ENCODE results near the gene NDRG2.

Gene NDRG2

DNA sequence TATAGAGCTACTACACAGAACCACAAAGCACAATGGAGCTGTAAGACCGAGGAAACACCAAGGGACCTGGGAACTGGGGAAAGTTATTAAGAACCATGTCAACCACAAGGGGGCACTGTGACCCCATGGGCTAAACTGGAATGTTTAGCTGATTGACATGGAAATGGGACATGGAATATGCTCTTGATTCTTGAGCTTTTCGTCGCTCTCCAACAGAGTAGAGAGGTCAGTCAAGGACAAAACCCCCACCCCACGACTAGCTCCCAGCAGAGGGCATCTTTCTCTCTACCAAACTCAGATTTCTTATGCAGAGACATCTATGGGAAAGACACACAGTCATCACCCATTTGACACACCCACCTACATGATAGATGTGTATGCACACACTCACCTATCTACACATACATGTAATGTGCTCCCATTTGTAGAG is 10.1 kb downstream of the NDRG2 start (continued):
- peak; percentile 69 for TF ChIP-seq ZBTB48 (tag by site-specific recombination; IDR thresholded peaks at IDR 0.05)
- TF ChIP-seq ZNF785 (tag by site-specific recombination; IDR thresholded peaks at IDR 0.05): no peak
- TF ChIP-seq ZNF596 (tag by site-specific recombination; IDR thresholded peaks at IDR 0.05): no peak
- TF ChIP-seq GLI4 (tag by site-specific recombination; IDR thresholded peaks at IDR 0.05): no peak
- no peak for TF ChIP-seq ZNF302 (tag by site-specific recombination; IDR thresholded peaks at IDR 0.05; ENCODE audit: low read depth)
- no peak for TF ChIP-seq KLF1 (tag by site-specific recombination; IDR thresholded peaks at IDR 0.05)
- TF ChIP-seq, protein P1, sequence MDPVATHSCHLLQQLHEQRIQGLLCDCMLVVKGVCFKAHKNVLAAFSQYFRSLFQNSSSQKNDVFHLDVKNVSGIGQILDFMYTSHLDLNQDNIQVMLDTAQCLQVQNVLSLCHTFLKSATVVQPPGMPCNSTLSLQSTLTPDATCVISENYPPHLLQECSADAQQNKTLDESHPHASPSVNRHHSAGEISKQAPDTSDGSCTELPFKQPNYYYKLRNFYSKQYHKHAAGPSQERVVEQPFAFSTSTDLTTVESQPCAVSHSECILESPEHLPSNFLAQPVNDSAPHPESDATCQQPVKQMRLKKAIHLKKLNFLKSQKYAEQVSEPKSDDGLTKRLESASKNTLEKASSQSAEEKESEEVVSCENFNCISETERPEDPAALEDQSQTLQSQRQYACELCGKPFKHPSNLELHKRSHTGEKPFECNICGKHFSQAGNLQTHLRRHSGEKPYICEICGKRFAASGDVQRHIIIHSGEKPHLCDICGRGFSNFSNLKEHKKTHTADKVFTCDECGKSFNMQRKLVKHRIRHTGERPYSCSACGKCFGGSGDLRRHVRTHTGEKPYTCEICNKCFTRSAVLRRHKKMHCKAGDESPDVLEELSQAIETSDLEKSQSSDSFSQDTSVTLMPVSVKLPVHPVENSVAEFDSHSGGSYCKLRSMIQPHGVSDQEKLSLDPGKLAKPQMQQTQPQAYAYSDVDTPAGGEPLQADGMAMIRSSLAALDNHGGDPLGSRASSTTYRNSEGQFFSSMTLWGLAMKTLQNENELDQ (tag by site-specific recombination; IDR thresholded peaks at IDR 0.05; ENCODE audit: low read depth): no peak
- no peak for TF ChIP-seq OVOL3 (tag by site-specific recombination; IDR thresholded peaks at IDR 0.05)
- TF ChIP-seq ZIC2 (tag by site-specific recombination; IDR thresholded peaks at IDR 0.05): no peak
- no peak for TF ChIP-seq ZNF221 (tag by site-specific recombination; IDR thresholded peaks at IDR 0.05; ENCODE audit: borderline replicate concordance)
- no peak for TF ChIP-seq ZFP37 (tag by site-specific recombination; IDR thresholded peaks at IDR 0.05)
- no peak; the same call in 1 of the 2 replicates for TF ChIP-seq ZNF335 (tag by site-specific recombination; conservative IDR thresholded peaks at IDR 0.05)
- TF ChIP-seq ZNF341 (tag by site-specific recombination; IDR thresholded peaks at IDR 0.05; ENCODE audit: low read depth): no peak
- no peak for TF ChIP-seq ZNF610 (tag by site-specific recombination; IDR thresholded peaks at IDR 0.05; ENCODE audit: borderline replicate concordance)
- no peak for TF ChIP-seq ZNF202 (tag by site-specific recombination; IDR thresholded peaks at IDR 0.05; ENCODE audit: borderline replicate concordance)
- TF ChIP-seq ZNF768 (tag by site-specific recombination; IDR thresholded peaks at IDR 0.05): no peak
- TF ChIP-seq, protein P2, sequence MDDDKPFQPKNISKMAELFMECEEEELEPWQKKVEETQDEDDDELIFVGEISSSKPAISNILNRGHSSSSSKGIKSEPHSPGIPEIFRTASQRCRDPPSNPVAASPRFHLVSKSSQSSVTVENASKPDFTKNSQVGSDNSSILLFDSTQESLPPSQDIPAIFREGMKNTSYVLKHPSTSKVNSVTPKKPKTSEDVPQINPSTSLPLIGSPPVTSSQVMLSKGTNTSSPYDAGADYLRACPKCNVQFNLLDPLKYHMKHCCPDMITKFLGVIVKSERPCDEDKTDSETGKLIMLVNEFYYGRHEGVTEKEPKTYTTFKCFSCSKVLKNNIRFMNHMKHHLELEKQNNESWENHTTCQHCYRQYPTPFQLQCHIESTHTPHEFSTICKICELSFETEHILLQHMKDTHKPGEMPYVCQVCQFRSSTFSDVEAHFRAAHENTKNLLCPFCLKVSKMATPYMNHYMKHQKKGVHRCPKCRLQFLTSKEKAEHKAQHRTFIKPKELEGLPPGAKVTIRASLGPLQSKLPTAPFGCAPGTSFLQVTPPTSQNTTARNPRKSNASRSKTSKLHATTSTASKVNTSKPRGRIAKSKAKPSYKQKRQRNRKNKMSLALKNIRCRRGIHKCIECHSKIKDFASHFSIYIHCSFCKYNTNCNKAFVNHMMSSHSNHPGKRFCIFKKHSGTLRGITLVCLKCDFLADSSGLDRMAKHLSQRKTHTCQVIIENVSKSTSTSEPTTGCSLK (tag by site-specific recombination; IDR thresholded peaks at IDR 0.05): no peak
- TF ChIP-seq, protein P3, sequence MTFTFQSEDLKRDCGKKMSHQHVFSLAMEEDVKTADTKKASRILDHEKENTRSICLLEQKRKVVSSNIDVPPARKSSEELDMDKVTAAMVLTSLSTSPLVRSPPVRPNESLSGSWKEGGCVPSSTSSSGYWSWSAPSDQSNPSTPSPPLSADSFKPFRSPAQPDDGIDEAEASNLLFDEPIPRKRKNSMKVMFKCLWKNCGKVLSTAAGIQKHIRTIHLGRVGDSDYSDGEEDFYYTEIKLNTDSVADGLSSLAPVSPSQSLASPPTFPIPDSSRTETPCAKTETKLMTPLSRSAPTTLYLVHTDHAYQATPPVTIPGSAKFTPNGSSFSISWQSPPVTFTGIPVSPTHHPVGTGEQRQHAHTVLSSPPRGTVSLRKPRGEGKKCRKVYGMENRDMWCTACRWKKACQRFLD (tag by site-specific recombination; IDR thresholded peaks at IDR 0.05): no peak
- no peak for TF ChIP-seq ZNF404 (tag by site-specific recombination; IDR thresholded peaks at IDR 0.05)
- TF ChIP-seq ZNF677 (tag by site-specific recombination; IDR thresholded peaks at IDR 0.05): no peak
- TF ChIP-seq ZNF138 (tag by site-specific recombination; IDR thresholded peaks at IDR 0.05; ENCODE audit: borderline replicate concordance): no peak
- no peak for TF ChIP-seq ZNF664 (tag by site-specific recombination; IDR thresholded peaks at IDR 0.05)
- TF ChIP-seq KLF16 (tag by site-specific recombination; IDR thresholded peaks at IDR 0.05): no peak
- TF ChIP-seq, protein P4, sequence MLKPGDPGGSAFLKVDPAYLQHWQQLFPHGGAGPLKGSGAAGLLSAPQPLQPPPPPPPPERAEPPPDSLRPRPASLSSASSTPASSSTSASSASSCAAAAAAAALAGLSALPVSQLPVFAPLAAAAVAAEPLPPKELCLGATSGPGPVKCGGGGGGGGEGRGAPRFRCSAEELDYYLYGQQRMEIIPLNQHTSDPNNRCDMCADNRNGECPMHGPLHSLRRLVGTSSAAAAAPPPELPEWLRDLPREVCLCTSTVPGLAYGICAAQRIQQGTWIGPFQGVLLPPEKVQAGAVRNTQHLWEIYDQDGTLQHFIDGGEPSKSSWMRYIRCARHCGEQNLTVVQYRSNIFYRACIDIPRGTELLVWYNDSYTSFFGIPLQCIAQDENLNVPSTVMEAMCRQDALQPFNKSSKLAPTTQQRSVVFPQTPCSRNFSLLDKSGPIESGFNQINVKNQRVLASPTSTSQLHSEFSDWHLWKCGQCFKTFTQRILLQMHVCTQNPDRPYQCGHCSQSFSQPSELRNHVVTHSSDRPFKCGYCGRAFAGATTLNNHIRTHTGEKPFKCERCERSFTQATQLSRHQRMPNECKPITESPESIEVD (tag by site-specific recombination; IDR thresholded peaks at IDR 0.05): no peak
- TF ChIP-seq, protein P5, sequence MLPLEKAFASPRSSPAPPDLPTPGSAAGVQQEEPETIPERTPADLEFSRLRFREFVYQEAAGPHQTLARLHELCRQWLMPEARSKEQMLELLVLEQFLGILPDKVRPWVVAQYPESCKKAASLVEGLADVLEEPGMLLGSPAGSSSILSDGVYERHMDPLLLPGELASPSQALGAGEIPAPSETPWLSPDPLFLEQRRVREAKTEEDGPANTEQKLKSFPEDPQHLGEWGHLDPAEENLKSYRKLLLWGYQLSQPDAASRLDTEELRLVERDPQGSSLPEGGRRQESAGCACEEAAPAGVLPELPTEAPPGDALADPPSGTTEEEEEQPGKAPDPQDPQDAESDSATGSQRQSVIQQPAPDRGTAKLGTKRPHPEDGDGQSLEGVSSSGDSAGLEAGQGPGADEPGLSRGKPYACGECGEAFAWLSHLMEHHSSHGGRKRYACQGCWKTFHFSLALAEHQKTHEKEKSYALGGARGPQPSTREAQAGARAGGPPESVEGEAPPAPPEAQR (tag by site-specific recombination; IDR thresholded peaks at IDR 0.05): no peak
- no peak for TF ChIP-seq ZNF169 (tag by site-specific recombination; IDR thresholded peaks at IDR 0.05)
- TF ChIP-seq ZXDB (tag by site-specific recombination; IDR thresholded peaks at IDR 0.05): no peak
- TF ChIP-seq TRIM28 (IDR thresholded peaks at IDR 0.05; ENCODE audit: borderline replicate concordance, low read length): no peak
- TF ChIP-seq, protein P6, sequence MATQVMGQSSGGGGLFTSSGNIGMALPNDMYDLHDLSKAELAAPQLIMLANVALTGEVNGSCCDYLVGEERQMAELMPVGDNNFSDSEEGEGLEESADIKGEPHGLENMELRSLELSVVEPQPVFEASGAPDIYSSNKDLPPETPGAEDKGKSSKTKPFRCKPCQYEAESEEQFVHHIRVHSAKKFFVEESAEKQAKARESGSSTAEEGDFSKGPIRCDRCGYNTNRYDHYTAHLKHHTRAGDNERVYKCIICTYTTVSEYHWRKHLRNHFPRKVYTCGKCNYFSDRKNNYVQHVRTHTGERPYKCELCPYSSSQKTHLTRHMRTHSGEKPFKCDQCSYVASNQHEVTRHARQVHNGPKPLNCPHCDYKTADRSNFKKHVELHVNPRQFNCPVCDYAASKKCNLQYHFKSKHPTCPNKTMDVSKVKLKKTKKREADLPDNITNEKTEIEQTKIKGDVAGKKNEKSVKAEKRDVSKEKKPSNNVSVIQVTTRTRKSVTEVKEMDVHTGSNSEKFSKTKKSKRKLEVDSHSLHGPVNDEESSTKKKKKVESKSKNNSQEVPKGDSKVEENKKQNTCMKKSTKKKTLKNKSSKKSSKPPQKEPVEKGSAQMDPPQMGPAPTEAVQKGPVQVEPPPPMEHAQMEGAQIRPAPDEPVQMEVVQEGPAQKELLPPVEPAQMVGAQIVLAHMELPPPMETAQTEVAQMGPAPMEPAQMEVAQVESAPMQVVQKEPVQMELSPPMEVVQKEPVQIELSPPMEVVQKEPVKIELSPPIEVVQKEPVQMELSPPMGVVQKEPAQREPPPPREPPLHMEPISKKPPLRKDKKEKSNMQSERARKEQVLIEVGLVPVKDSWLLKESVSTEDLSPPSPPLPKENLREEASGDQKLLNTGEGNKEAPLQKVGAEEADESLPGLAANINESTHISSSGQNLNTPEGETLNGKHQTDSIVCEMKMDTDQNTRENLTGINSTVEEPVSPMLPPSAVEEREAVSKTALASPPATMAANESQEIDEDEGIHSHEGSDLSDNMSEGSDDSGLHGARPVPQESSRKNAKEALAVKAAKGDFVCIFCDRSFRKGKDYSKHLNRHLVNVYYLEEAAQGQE (tag by site-specific recombination; IDR thresholded peaks at IDR 0.05): peak; percentile 74; the same call in 1 of the 2 replicates
